Inflammatory macrophage treated with lipopolysaccharide for 1 hour (primary cell): ENCODE data around the gene PLCH2.

Source experiments
- DNase-seq, 2 donors: peaks; one replicate each; pipeline ENCODE4 v3.0.0-alpha.2; 2020 to 2022

Gene PLCH2

DNA sequence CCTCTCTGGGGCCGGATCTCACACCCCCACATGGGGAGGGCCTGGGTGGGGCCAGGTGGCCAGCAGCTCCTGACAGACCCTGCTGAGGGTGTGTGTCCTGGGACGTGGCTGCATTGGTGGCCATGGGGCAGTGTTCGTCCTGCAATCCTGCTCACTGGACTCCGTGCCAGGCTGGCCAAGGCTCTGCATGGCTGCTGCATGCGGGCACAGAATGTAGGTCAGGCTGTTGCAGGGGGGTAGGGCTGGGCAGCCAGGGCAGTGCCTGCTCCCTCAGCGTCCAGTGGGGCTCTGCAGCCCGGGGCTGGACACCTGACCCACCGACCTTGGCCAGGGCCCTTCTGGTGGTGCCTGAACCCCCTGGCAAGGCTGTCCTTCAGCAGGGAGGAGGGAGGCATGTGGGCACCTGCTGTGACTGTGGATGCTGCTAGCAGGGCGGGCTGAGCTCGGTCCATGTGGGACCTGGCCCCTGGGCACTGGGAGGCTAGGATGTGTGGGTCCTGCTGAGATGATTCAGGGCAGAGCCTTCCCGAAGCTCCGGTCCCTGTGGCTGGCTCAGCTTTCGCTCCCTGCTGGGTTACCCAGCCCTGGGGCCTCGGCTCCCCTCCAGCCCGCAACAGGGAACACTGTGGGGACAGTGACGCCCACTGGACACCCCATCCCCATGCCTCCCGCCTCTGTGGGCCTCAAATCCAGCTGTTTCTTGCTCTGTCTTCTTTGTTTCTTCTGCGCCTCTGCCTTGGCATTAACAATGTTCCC, 14.9 kb upstream of the PLCH2 start:
- DNase-seq: no peak

DNA sequence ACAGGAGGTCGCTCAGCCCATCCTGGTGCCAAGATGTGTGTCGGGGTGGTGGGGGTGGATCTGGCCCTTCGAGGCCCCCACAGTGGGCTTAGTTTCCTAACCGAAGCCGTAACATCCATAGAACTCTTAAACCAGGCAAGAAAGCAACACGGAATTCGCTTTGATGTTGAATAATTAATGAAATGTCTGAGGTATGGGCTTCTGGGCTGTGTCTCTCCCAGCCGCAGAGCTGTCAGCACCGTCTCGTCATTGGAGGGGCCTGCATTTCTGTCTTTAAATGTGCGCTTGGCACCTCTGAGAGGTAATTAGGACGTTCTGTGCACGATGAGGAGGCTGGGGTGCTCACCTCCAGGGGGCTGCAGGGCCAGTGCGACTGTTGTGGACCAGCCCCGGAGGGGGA, 13.3 kb upstream of the PLCH2 start:
- no peak for DNase-seq

DNA sequence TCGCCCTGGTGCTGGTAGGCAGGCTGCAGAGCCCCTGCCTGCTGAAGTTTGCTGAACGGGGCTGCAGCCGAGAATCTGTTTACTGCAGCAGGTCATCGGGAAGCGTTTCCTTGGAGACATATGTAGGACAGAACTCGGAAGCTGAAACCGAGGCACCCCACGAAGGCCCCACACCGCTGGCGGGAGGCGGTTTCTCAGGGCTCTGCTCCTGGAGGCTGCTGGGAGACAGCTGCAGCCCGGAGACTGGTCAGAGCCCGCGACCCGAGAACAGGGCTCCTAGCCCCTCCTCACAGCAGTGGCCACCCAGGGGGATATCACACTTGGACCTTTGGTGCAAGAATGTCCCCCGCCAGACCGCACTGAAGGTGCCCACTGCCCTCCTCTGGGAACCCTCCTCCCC, 12.7 kb upstream of the PLCH2 start:
- no peak for DNase-seq

DNA sequence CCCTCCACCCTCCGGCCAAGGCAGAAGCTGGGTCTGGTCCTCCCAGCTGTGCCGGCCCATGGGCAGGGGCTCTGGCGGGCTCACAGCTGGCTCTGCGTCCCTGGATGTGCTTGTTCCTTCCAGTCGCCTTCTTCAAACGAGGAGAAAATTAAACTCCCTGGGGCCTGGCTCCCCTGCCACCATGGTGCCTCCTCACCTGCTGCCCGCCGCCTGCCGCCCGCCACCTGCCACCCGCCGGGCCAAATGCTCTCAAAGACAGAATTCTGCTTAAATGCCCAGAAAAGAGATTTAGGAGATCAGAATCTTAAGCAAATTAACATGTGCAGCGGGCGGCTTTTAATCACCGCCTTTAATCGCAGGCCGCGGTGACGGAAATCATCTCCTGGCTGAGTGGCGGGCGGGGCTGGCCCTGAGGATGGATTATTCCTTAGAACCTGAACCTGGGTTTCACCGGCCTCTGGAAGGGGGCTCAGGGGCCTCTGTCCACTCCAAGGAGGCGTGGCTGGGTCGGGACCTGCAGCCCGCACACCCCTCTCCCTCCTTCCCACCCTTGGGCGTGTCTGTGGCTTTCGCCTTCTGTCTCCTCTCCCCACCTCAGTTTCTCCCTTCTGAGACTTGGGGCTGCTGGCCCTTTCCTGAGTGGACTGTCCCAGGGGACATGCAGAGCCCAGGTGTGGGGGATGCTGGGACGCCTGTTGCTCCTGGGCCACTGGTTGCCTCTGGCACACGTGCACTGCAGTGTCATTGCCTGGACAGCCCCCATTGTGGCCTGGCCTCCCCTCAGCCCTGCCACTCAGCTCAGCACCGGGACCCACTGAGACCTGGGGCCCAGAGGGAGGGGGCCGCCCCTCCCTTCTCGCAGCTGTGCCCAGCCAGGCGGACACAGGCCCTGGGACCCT, 10.5 kb upstream of the PLCH2 start:
- DNase-seq: no peak

DNA sequence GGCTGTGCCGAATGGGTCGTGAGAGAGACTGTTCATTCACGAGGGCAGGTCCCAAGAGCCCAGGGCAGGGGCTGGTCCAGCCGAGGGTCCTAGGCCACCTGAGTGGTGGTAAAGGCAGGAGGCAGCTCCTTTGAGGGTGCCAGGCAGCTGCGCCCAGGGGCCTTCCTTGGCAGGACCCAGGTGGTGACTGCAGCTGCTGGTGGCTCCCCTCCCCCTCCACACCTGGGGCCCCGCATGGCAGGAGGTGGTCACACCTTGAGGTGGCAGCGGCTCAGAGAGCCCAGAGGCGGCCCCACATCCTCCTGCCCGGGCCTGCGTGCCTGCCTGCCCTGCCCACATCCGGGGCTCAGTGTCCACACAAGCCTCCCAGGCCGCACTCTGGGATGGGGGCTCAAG, 9.8 kb upstream of the PLCH2 start:
- DNase-seq: no peak

DNA sequence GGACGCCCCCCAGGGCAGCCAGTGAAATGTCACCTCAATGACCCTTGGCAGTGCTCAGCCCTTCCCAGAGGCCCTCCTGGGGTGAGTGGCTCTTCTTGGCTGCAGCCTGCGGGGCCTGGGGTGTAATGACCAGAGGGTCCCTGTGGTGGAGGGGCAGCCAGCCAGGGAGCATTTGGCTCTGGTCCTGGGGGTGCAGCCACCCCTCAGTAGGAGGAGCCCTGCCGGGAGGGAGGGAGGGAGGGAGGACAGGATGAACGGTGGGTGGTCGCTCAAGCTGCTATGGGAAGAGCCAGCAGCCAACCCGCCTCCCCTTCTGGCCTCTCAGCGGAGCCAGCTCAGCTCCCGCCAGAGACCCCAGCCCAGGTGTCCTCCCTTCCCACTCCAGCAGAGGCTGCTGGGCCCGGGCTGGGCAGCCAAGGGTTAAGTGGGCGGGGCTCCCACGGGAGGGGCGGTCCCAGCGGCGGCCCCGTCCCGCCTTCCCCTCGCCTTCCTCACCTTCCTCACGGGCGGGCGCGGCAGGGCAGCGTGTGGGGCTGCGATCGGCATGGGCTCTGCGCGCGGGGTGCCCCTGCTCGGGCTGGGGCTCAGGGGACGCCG, 9.0 kb upstream of the PLCH2 start:
- DNase-seq: no peak

DNA sequence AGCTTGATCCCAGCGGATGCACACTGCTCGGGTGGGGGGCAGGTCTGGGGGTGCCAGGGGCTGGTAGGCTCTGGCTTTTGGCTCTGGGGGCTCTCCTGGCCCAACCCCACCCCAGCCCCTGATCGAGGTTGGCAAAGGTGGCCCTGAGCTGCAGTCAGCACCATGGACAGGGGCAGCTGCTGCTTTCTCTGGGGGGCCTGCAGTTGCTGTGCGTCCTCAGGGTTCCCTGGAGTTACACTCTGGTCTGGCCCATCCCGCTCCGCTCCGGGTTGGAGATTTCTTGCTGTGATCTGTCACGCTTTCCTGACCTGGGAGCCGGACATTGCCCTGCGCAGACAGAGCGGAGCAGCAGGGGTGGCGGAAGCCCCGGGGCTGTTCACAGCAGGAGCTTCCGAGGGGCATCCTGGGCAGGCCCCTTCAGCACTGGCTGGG, 8.0 kb upstream of the PLCH2 start:
- DNase-seq: no peak

DNA sequence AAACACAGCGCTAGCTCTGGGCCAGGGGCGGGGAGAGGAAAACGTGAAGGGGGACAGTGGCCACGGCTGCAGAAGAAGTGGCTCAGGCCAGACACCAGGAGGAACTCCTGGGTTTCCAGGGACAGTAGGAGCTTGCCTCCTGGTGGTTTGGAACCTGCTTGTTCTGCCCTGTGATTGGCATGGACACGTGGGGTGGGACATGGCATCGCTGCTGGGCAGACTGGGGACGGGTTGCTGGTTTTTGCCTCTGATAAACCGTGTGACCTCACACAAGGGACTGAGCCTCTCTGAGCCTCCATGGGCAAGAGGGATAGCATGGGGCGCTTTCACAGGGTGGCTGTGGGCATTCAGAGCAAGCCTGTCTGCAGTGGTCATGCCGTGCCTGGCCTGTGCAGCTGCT, 7.5 kb upstream of the PLCH2 start:
- no peak for DNase-seq

DNA sequence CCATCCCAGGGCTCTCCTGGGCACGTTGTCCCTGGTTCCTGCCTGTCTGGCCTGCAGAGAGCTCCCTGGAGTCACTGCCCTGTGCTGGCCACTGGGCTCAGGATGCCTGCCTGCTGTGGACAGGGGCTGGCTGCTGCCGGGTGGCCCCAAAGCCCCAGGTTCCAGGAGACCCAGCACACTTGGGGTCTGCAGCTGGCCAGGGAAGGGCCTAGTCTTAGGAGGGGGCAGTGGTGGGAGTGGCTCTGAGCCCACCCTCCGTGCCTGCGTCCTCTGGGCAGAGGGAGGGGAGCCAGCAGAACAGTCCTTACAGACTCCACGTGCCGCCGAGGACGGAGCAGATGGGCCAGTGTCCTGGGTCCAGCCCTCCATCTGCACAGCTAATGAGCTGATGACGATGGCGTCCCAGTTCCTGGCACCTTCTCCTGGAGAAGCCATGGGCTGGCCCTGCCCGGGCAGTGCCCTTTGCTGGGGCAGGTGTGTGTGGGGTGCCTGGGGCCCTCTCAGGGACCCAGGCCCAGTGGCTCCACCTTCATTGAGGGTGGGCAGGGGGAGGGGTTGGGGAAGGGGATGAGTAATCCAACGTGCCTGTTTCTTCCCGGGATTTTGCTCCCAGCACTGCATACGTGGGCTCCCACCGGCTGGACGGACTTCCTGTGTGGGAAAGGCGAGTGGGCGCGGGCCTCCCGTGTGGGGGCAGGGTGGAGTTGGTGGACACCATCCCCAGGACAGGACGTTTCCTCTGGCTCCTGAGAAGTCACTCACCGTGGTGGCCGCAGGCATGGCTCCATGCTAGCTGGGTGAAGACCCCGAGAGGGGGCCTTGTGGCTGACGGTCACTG, 6.8 kb upstream of the PLCH2 start:
- DNase-seq: no peak

DNA sequence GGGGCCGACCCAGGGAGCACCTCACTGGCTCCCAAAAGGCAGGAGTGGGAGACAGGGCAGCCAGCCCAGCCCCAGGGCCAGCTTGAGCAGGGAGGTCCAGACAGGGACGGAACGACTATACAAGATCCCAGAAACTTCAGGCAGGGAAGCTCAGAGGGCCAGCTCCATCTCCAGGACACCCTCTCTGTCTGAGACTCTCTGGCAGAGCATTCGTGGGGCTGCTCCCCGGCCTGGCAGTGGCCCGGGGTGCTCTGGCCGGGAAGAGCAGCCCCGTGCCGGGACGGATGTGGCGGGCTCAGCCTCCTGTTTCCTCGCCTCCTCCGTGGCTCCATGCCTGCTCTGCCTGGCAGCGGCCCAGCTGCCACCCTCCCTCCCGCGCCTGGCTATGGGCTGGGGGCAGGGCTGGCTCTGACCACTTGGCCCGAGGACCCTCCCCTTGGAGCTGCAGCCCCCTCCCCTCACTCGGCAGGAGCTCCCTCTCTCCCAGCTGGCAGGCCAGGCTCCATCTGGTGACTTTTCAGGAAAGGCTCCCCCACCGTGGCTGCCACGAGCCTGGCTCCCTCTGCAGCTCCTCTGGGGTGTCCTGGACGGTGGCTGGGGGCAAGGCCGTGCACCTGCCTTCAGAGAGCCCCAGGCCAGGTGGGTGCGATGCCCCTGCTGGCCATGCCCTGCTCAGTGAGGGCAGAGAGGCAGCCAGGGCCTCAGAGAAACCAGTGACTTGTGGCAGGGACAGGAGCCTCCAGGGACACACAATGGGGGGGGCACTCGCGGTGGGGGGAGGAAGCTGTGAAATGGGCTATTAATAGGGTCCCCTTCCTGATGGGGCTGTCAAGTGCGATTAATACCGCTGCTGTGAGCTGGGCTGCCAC, 5.6 kb upstream of the PLCH2 start:
- DNase-seq: no peak

DNA sequence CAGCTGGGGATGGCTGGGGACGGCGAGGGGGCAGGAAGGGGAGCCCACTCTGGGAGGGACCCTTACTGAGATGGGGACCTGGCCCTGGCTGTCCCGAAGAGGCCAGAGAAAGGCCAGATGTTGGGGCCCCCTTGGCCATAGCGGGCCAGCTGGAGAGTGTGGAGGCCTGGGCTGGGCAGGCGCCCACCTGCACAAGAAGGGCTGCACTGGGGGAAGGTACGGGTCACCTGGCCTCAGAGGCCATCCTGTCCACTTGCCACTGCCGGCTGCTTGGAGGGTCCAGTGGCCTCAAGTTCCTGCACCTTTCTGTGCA, 5.0 kb upstream of the PLCH2 start:
- no peak for DNase-seq

DNA sequence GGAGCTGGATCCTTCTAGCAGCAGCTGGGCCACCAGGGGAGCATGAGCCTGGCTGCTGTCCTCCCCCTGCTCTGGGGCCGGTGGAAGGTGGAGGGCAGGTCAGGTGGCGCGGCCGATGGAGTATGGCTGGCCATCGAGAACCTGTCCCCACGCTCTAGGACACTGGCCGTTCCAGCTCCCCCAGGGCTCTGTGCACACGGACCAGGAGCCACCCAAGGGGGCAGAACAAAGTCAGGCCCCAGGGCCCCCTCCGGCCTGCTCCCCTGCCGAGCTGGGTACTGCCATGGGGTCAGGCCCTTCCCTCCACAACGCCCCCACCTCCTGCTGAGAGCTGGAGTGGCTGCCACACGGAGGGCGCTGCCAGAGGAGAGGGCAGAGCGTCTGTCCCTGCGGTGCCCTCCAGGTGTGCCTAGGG, 4.5 kb upstream of the PLCH2 start:
- no peak for DNase-seq

DNA sequence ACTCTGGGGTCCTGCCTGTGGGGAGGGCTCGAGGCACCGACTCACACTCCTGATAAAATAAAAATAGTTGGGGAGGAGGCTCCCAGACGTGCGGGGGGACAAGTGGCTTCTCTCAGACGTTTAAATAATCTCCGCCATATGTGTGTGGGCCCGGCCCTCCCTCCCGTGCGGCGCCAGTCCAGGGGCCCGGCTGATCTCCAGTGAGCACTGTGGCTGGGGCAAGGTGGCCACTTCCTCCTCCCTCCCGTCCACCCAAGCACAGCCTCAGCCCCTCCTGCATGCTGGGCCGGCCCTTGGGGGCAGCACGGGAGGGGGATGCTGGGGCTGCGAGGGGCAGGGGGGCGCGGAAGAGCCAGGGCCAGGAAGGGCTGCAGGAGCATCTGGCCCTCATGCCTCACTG, 4.0 kb upstream of the PLCH2 start:
- no peak for DNase-seq

DNA sequence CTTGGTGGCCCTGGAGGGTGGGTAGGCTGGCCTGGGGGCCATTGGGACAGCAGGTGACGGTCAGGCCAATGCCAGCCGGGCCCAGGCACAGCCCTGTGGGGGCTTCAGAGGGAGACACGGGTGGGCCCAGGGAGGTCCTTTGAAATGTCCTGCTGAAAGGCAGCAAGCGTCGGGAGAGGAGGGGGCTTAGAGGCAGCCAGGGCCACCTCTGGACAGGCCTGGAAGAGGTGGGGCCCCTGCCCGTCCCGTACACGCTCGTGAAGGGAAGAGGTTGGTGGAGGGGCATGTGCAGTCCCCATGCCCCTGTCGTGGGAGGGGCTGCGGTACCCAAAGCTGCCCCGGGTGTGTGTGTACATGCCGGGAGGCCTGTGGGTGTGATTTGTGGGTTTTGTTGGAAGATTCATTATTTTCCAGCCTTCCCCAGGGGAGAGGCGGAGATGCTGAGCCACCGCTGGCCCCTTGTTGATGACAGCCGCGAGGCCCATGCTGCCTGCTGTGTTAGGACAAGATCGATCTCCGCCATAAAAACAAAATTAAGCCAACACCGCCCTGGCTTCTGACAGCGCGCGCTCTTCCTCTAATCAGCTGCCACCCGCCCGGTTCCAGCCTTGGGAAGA, 3.4 kb upstream of the PLCH2 start:
- DNase-seq: no peak

DNA sequence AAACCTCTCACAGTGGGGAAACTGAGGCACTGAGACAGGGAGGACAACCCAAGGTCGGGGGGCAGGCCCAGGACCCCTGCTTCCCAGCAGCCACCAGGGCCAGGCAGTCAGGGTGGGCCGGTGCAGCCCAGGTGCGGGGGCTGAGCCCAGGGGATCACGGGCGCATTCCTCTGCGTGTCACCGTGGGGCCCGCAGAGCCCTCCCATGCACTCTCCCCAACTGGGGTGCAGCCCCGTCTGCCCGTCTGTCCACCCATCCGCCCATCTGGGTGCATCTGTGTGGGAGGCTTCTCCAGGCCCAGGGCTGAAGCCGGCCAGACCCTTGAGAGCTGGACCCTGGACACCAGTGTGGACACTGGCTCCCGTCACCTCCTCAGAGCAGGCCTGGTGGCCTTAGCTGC, 2.9 kb upstream of the PLCH2 start:
- no peak for DNase-seq

DNA sequence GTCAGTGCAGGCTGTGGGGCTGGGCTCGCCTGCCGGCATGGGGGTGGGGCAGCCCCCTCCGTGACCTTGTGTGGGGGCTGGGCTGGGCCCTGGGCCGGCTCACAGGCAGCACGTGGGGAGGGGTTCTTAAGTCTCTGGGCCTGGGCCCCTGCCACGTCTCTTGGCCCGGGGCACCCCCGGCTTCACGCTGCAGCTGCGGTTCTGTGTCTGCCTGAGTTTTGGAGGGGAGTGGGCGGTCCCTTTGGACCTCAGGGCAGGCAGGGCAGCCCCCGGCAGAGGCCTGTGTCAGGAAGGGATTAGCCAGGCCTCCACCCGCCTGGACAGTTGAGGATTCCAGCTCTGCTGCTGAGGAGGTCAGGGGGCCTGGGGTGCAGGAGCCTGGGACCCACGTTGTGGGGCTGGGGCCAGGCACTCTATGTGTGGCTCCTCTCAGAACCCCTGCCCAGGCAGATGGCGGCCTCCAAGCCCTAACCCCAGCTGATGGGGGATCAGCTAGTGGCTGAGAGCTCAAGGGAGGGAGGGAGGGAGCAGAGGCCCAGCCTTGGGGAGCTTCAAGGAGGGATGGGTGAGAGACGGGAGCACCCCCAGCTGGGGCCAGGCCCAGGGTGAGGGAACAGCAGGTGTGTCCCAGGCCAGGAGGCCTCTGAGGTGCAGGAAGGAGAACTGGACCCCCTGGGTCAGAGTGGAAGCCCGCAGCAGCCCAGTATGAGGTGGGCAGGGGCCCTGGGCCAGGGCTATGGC, 1.8 kb upstream of the PLCH2 start:
- DNase-seq: no peak

DNA sequence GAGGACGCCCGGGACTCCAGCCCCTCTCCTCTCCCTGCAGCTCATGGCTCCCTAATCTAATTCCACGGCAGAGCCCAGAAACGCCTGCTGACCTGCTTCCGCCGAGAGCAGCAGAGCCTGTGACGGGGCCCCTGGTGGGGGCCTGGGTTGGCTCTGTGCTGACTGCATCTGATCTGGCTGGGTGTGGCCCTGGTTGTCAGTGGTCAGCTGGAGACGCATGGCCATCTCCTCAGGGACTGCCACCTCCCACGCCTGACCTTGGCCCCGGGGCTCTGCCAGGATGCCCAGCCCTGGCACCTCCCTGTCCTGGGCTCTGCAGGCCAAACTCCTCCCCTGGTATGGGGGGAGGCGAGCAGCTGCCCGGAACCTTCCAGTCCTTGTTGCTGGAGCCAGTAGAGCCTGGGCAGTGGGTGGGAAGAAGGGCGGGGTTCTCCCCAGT, 1.1 kb upstream of the PLCH2 start:
- DNase-seq: no peak

DNA sequence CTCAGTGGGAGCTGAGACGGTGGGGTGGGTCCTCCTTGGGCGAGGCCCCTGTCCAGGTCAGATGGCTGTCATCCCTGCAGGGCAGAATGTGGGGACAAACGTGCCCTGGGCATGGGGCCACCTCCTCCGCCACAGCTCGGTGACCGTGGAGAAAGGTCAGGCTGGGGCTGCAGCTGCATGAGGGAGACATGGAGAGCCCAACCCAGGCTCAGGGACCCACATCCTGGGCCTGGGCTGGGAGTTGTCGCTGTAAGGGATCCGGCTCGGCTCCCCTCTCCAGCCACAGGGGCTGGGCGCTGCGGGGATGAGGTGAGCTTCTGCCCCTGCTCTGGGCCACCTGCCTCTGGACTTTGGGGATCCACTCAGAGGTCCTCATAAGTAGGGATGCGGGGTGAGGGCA, 518 bp upstream of the PLCH2 start:
- no peak for DNase-seq

DNA sequence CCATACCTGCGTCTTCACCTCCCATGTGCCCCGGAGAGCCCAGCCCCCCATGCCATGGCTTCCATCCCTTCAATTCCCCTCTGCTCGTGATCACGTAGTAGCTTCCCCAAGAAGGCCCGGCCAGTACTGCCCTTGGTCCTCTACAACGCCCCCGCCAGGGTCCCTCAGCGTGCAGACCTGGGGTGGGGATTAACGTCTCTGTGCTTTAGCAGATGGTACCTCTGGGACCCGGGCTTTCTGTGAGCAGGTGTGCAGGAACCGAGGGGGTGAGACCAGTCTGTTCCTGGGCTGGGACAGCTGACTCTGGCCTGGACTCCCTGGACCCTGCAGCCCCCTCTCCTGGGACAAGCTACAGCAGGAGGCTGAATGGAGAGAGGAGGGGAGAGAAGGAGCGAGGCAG, 1.2 kb downstream of the PLCH2 start:
- DNase-seq: no peak

DNA sequence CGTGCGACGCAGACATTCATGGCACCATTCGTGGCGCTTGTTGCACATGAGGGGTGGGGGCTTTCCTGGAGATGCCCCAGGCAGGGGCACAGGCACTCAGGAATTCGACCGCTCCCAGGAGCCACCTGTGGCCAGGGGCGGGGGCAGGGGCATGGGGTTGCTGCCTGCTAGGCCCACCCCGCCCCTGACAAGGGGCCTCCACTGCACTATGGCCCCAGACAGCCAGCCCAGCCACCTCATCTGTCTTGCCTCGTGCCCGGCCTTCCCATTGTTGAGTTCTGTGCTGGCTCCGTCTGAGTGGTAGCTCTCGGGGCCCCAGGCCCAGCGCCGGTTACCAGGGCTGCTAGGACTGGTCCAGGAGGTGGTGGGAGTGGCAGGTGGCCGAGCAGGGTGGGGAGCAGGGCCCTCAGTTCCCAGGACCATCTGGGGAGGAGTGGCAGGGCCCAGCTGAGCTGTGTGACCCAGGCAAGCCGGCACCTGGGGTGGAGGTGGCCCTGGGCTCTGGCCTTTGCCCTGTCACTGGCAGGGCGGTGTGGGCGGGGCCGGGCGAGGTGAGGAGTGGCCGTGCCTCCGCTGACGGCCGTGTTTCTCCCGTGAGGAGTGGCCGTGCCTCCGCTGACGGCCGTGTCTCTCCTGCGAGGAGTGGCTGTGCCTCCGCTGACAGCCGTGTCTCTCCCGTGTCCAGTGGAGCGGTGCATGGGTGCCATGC, 1.9 kb downstream of the PLCH2 start:
- DNase-seq: no peak
